Measurements from ENCODE around the gene KIF25. TPM values are rescaled to one million over a fixed set of nuclear protein-coding genes. Genes with fewer than 3 reads are reported as not detected.

KIF25 gene
- total RNA-seq (2014; rRNA removed; shearing (Covaris generic)): 0.29 TPM in 1 of 2 replicates, not detected in the other

GRCh38 chr6:167997642-167998041, at the start of gene KIF25:
KIF25 (plus strand) TSS chr6:167997671; CDS start chr6:168029586, 31,915 bp downstream.

GRCh38 chr6:168078943-168079405, 81.5 kb downstream of the KIF25 start, which contains the start of gene FRMD1:
FRMD1 (minus strand) TSS chr6:168079212; CDS start chr6:168079094, 118 bp downstream.

Other genes with a start within 250 kb of the KIF25 start
- 32.8 and 35.0 TPM in 2 replicates for gene AFDN, start 170.8 kb upstream of the KIF25 start, total RNA-seq (2014; rRNA removed; shearing (Covaris generic))
- not detected in 2 replicates for gene FRMD1, start 81.5 kb downstream of the KIF25 start, total RNA-seq (2014; rRNA removed; shearing (Covaris generic))

Data from A375 (cell line).